ENCODE data around the gene SLC12A7.

Gene SLC12A7

DNA sequence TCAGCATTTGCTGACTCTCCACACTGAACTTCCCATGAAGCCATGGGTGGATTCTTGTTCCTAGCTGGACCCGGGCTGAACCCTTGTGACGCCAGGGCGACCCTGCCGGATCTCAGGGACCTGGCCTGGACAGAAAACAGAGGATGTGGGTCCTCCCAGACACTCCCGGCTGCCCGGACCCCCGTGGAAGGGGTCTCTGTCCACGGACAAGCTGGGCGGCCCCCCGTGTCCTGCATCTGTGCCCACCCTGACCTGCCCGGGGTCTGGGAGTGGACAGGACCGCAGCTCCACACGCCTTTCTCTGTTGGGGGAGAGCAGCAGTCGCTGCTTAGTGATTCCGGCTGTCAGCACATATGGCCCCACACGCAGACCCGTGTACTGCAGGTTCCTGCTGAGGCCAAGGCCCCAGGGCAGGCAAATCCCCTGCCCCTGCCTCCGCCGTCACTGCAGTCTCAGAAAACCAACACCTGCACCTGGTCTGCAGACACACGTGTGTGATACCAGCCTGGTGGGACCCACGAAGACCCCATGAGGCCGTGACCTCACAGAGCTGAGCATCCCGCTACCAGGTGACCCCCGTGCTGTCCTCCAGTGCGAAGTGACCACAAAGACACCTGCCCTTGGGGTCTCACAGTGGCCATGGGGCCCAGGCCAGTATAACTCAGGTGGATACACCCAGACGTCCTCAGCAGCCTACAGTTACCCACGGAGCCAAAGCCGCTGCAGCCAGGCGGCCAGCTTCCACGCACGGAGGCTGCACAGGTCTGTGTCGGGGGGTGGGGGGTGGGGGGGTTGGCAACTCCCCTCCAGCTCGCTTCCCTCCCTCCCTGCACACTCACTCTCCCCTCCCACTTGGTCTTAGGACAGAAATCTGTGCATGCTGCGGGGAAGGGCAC is 52.6 kb downstream of the SLC12A7 start:
- no peak for DNase-seq

DNA sequence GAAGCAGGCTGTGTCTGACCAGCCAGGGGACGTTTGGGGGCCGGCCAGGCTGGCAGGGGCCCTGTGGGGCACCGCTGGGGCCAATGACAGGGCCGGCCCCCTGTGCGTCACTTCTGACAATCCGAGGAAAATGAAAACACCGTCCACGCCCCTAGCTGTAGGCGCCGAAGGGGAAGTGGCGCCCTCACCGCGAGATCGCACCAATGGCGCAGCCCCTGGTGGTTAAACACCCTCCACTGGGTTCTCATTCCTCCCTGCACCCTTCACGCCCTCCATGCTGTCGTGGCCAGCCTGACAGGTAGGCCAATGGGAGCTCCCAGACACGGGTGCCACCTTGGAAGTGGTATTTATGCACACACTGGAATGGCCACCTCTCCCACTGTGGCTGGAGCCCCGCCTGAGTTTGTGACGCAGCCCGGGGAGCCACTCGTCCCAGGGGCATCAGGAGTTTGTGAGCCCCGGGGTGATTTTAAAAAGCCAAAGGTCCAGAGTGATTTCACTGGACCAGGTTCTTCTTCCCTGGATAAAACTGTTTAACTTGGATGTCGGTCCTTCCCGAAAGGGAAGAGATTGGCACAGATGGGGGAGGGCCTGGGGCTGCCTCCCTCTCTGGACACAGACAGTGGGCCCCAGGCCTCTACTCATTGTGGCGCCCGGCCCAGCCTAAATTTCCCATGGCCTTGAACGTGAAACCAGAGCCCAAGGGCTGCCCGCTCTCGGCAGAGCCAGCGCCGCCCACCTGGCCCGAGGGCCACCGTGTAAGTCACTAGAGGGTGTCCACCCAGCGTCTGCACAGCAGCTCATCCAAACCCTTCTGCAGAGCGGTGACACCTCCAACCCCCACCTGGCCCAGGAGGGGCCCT is 53.5 kb downstream of the SLC12A7 start:
- DNase-seq = no peak

DNA sequence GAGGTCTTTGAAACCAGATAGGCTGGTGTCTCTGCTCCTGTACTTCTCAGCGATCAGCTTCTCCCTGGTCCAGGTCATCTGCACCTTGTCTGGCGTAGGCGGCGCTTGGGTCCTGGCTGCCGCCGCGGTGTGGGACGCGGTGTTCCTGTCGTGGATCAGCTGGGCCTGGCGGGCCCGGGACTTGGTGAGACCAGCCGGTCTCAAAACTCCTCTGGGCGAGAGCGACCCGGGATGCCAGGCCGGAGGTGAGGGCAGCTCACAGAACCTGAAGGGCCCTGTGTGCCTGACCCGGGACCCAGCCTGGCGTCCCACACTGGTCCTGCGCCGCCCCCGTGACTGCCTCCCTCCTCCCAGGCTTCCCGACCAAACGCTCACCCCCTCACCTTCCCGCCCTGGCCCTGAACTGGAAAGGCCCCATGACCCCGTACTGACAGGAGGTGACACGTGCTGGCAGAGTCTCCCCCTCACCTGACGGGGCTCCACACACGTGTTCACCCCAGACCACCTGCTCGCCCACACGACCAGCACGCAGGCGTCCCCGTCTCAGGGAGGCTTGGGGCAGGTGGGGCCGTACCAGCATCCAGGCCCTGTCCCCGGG is 54.3 kb downstream of the SLC12A7 start:
- no peak for DNase-seq

DNA sequence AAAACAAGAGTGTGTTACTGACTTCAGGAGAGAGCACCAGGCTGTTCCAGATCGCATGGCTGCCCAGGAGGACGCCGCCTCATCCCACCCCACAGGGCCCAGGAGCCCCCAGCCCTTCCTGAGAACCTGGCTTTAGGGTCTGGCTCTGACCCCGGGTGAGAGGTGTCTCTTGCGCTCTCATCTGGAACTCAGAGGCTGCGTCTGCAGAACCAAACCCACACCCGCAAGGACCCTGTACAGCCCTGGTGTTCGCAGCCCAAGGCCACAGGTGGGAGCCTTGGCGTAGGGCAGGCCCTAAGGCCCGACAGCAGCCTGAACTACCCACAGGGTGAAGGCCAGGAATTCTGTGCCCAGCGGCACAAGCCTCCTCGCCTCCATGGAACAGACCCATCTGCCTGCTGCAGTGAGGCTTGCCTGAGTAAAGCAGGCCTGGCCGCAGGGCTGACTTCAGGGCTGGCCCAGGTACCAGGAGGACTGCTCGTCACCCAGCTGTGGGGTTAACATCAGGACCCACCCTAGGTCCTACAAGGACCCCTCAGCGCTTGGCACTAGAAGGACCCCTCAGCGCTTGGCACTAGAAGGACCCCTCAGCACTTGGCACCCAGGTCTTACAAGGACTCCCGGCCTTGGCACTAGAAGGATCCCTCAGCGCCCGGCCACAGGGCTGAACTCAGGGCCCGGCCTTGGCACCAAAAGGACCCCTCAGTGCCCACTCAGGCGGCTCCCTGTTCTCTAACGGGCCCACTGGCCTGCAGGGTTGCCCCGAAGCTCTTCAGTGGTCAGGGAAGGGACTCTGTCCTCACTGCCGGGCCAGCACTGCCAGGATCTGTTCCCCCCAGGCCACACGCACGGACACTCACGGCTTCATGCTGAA is 55.0 kb downstream of the SLC12A7 start:
- no peak for DNase-seq

- no peak for DNase-seq
Measured at GRCh38 chr5:1055896-1056610, 55.8 kb downstream of the SLC12A7 start.

GRCh38 chr5:1054799-1055775 is 56.8 kb downstream of the SLC12A7 start:
- DNase-seq = no peak

DNA sequence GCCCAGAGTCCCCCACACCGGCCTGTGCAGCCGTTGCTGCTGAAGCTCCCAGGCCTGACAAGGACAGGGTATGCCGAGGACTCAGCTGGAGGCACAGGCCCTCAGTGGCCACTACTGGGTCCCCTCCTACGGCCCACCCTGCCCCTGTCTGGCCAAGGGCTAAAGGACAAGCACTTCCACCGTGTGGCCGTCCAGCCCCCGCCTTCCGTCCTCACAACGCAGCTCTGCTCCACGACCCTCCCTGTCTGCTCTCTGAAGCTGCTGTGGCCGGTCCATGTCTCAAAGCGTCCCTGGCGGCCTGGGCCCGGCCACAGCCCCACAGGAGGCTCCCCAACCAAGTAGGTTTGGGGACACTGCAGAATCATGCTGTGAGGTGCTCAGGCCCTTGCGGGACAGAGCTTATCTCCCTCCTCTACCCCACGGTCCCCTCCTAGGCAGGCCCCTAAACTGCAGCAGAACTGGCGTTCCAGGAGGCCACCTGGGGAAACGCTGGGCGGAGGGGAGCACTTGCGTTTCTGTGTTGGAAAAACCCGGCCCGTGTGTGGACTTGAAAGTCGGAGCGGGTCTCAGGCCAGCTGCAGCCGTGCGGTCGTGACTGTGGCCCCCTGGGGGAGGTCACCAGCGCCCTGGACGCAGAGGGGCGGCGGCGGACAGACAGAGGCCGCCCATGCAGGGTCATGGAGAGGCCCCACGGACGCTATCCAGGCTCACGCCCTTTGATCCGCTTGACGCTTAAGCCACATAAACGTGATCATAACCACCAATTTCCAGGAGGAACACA is 57.7 kb downstream of the SLC12A7 start:
- no peak for DNase-seq

GRCh38 chr5:1053391-1054017 is 58.4 kb downstream of the SLC12A7 start:
- no peak for DNase-seq

DNA sequence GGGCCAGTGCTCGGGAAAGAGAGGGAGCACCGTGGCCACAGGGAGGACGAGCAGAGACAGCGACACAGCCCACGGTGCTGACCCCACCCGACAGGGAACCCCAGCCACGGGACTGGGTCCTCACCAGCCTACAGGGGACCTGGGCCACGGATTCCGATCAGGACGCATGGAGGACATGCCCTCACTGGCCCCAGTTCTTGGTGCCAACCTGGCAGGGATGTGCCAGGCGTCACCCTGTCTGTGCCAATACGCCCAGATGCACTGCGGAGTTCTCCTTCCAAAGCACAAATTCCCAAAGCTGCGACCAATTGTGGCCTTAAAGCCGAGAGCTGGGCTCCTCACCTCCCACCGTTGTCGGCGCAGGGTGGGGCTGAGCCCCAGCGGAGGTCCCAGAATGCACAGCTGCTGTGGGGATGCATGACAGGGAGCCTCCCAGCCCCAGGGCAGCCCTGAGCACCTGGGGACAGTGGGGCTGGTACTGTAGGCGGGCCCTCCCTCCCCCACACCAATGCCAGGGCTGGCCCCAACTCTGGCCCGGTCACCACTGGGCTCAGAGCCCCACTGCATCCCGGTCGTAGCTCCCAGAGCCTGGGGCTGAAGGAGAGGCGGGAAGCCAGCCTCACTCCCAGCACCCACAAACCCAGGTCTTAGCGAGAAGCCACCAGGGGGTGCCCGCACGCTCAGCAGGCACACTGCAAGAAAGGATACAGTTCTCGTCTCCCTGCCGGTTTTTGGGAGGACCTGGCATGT is 59.0 kb downstream of the SLC12A7 start:
- DNase-seq = no peak

GRCh38 chr5:1052076-1052475 is 59.8 kb downstream of the SLC12A7 start:
- no peak for DNase-seq

DNA sequence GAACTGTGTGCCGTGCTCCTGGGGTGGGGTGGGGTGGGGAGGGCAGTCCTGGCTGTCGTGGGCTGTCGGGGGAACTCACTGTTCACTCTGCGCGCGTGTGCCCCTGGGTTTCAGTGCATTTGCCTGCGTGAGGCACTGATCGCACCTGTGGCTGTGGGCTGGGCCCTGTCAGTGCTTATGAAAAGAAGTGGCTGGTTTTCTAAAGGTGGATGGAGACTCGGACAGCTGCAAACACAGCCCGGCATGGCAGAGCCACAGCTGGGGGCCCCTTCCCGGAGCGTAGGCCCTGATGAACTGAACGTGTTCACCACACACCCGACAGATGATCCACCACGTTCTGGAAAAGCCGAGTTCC is 60.5 kb downstream of the SLC12A7 start:
- DNase-seq = no peak

DNA sequence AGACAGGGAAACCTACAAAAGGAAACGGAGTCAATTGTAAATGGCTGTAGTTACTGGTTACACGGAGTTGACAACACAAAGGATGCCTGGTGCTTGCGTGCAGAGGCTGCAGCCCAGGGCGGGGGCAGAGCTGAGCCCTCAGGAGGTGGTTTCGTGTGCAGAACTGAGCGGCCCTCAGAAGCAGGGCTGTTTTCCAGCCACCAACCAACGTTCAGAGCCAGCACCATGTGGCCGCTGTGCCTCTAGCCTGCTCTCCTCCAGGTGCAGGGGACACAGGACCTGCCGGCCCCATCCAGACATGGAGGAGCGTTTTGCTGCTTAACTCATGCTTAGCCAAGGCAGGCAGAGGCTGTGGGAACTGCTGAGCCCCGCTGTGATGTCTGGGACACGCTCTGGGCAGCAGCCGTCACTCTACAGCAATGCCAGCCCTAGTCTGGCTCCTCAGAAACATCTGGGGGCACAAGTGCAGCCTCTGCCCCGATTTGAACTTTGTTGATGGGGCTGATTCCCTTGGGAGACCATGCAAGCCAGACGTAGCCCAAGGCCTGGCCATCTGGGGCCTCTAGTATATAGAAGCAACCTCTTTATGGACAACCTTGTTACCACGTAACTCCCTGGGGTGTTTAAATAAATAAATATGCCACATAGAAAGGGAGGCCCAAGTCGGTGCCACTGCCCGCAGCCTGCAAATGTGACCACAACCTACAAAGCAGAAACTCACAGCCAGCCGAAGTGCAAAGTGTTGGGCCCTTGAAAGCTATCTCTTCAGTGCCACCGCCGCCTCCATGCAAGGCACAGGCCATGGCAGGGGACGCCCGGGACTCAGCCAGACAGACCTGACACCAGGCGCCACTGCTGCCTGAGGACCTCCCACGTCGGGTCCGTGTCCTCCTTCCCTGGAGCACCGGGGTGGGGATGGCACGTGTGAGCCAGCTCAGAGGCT is 61.2 kb downstream of the SLC12A7 start:
- DNase-seq = no peak

GRCh38 chr5:1048861-1049838 is 62.7 kb downstream of the SLC12A7 start:
- DNase-seq = no peak

DNA sequence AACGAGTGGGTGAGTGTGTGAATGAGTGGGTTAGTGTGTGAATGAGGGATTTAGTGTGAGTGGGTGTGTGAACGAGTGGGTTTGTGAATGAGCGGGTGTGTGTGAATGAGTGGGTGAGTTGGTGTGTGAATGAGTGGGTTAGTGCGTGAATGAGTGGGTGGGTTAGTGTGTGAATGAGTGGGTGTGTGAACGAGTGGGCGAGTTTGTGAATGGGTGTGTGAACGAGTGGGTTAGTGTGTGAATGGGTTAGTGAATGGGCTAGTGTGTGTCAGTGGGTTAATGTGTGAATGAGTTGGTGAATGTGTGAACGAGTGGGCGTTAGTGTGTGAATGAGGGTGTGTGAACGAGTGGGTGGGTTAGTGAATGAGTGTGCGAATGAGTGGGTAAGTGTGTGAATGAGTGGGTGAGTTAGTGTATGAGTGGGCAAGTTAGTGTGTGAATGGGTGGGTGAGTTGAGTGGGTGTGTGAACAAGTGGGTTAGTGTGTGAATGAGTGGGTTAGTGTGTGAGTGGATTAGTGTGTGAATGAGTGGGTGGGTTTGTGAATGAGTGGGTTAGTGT is 63.6 kb downstream of the SLC12A7 start:
- DNase-seq = no peak

DNA sequence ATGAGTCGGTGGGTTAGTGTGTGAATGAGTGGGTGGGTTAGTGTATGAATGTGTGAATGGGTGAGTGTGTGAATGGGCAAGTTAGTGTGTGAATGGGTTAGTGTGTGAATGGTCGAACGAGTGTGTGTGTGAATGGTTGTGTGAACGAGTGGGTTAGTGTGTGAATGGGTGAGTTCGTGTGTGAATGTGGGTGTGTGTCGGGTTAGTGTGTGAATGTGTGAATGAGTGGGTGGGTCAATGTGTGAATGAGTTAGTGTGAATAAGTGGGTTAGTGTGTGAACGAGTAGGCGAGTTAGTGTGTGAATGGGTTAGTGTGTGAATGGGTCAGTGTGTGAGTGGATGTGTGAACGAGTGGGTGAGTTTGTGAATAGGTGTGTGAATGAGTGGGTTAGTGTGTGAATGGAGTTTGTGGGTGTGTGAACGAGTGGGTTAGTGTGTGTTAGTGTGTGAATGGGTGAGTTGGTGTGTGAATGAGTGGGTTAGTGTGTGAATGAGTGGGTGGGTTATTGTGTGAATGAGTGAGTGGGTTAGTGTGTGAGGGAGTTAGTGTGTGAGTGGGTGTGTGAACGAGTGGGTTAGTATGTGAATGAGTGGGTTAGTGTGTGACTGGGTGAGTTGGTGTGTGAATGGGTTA is 64.4 kb downstream of the SLC12A7 start:
- DNase-seq = no peak
